HG03025 (cell line): ENCODE measurements around the gene GET3.
"Not testable (repeated sequence)": the region's sequence is repeated elsewhere in the genome, so short reads cannot be mapped to it uniquely, and the experiment has no call there.

ENCODE experiments used
- ATAC-seq: cut with Tn5 transposase; IDR thresholded peaks from one replicate; pipeline ENCODE4 v1.9.1; 2021; ENCODE audit warnings: mild to moderate bottlenecking, moderate library complexity; ENCODE audit not compliant: unreplicated experiment, low FRiP score

The GET3 gene

DNA sequence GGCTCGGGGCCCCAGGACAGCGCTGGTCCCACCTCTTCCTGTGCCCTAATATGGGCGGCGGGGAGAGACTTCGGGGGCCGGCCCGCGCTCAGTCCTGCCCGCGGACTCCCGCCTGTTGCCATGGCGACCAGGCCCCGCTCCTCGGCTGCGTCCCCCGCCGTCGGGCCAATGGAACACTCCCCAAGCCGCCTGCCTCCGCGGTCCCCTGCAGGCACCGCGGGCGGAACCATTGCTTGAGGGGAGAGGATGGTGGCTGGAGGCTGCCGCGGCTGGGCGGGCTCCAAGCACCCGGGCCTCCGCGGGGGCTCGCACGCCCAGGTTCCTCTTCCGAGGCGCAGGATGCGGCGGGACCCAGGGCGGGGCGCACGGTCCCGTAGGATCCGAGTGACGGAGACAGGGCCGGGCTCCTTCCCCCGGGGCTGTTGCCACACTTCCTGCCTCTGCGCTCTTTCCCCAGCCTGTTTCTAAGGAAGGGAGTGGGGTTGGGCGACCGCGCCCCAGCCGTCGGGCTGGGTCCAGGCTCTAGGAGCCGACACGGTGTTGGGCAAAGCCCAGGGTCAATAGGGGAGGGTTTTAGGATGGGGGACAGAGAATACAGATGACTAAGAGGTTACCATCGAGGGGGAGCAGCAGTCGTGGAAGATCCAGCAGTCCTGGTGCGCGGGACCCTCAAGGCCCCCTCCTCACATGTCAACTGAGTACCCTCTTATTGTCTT is 52.8 kb downstream of the GET3 start:
- peak; percentile 32 for ATAC-seq

DNA sequence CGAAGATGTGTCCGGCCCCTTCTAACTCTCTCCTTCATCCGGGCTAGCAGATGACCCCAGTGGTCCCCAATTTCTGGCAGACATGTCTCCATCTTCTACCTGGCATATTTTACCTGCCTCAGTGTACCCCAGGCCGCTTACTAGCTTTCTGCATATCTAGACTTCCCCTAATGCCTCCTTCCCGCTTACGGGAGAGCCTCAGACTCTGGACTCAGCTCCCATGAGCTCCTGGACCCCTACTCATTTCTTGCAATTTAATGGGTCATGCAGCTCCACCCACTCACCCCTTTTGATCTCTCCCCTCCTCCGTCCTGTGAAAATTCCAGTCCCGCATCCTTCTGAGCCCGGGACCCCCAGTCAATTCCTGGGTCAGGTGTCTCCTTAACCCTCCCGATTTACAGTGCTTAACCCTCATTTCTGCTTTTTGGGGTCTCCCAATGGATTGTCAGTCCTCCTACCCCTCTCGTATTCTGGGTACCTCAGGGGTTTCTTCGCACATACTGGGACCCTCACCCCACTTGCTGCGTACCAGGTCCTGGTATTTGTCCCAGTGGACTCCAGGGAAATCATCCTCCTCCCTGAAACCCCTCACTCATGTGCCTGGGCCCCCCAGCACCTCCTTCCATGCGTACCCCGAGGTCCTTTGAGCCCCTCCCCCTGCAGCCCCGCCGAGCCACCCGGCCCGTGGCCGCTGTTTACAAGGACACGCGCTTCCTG is 53.5 kb downstream of the GET3 start:
- ATAC-seq = no peak

DNA sequence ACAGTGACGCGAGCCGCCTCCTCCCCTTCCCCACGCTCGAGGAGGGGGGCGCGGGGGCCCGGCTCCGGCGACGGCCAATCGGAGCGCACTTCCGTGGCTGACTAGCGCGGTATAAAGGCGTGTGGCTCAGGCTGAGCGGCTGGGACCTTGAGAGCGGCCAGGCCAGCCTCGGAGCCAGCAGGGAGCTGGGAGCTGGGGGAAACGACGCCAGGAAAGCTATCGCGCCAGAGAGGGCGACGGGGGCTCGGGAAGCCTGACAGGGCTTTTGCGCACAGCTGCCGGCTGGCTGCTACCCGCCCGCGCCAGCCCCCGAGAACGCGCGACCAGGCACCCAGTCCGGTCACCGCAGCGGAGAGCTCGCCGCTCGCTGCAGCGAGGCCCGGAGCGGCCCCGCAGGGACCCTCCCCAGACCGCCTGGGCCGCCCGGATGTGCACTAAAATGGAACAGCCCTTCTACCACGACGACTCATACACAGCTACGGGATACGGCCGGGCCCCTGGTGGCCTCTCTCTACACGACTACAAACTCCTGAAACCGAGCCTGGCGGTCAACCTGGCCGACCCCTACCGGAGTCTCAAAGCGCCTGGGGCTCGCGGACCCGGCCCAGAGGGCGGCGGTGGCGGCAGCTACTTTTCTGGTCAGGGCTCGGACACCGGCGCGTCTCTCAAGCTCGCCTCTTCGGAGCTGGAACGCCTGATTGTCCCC is 54.2 kb downstream of the GET3 start, which contains the start of gene JUNB:
JUNB (plus strand) TSS at position 142 of the 706 bp plus-strand sequence; CDS start at position 428, 286 bp downstream.
- peak; percentile 25 for ATAC-seq

DNA sequence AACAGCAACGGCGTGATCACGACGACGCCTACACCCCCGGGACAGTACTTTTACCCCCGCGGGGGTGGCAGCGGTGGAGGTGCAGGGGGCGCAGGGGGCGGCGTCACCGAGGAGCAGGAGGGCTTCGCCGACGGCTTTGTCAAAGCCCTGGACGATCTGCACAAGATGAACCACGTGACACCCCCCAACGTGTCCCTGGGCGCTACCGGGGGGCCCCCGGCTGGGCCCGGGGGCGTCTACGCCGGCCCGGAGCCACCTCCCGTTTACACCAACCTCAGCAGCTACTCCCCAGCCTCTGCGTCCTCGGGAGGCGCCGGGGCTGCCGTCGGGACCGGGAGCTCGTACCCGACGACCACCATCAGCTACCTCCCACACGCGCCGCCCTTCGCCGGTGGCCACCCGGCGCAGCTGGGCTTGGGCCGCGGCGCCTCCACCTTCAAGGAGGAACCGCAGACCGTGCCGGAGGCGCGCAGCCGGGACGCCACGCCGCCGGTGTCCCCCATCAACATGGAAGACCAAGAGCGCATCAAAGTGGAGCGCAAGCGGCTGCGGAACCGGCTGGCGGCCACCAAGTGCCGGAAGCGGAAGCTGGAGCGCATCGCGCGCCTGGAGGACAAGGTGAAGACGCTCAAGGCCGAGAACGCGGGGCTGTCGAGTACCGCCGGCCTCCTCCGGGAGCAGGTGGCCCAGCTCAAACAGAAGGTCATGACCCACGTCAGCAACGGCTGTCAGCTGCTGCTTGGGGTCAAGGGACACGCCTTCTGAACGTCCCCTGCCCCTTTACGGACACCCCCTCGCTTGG is 55.0 kb downstream of the GET3 start:
- no peak for ATAC-seq

DNA sequence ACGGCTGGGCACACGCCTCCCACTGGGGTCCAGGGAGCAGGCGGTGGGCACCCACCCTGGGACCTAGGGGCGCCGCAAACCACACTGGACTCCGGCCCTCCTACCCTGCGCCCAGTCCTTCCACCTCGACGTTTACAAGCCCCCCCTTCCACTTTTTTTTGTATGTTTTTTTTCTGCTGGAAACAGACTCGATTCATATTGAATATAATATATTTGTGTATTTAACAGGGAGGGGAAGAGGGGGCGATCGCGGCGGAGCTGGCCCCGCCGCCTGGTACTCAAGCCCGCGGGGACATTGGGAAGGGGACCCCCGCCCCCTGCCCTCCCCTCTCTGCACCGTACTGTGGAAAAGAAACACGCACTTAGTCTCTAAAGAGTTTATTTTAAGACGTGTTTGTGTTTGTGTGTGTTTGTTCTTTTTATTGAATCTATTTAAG is 55.6 kb downstream of the GET3 start:
- no peak for ATAC-seq

DNA sequence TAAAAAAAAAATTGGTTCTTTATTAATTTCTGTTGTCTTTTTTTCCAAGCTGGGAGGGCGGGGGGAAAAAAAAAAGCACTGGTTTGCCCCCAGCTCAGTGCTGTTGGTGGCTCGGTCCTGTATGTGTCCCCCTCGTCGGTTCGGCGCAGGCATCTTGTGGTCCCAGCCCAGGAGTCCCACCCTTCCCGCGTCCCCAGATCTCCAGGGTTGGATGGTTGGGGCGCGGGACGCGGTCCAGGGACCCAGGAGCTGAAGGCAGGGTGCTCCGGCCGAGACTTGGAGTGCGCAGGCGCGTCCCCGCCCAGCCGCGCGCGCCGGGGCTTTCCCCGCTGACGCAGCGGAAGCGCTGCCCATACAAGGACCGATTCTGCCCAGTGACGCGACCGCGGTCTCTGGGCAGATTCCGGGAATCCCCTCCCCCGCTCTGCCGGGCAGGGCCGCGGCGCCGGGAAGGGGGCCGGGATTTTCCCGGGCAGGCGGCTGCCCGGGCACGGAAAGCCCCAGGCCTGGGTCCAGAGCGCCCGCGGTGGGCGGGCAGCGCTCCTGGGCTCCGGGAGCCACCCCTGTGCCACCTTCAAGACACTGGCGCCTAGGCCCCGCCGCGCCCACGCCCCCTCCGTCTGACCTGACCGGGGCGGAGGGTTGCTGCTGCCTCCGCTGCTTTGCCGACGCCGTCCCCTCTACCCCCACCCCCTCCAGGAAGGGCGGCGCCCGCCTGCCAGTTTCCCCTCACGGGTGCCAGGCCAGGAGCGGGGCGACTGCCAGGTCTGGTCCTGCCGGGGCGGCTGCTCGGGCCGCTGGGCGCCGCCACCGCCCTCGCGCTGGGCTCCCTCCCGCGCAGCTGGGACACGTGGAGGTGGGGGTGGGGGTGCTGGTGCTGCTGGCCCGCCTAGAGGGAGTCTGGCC is 56.2 kb downstream of the GET3 start:
- ATAC-seq = no peak

DNA sequence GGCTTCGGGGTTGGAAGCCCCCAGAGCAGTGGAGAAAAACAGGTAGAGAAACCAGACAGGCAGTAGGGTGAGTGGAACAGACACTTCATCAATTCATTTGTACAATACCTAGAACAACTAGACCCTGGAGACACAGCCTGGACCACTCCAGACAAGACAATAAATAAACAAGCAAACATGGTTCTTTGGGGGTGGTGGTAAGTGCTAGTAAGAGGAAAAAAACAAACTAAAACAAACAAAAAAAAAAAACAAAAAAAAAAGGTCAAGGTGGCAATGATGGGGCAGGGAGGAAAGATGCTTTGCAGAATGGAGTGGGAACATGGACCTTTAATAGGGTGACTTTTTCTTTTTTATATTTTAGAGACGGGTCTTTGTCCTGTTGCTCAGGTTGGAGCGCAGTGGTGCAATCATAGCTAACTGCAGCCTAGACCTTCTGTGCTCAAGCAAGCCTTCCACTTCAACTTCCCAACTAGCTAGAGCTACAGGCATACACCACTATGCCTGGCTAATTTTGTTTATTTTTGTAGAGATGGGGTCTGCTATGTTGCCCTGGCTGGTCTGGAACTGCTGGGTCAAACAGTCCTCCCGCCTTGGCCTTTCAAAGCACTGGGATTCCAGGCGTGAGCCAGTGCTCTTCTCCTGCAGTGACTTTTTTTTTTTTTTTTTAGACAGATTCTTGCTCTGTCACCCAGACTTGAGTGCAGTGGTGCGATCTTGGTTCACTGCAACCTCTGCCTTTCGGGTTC is 57.1 kb downstream of the GET3 start:
- no peak for ATAC-seq

DNA sequence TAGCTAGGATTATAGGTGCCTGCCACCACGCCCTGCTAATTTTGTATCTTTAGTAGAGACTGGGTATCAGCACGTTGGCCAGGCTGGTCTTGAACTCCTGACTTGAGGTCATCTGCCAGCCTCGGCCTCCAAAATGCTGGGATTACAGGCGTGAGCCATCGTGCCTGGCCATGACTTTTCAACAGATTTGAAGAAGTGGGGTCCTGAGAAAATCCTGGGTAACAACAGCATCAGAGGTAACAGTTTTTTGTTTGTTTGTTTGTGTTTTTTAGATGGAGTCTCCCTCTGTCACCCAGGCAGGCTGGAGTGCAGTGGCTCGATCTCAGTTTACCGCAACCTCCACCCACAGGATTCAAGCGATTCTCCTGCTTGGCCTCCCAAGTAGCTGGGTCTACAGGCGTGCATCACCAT is 57.7 kb downstream of the GET3 start:
- ATAC-seq = no peak

DNA sequence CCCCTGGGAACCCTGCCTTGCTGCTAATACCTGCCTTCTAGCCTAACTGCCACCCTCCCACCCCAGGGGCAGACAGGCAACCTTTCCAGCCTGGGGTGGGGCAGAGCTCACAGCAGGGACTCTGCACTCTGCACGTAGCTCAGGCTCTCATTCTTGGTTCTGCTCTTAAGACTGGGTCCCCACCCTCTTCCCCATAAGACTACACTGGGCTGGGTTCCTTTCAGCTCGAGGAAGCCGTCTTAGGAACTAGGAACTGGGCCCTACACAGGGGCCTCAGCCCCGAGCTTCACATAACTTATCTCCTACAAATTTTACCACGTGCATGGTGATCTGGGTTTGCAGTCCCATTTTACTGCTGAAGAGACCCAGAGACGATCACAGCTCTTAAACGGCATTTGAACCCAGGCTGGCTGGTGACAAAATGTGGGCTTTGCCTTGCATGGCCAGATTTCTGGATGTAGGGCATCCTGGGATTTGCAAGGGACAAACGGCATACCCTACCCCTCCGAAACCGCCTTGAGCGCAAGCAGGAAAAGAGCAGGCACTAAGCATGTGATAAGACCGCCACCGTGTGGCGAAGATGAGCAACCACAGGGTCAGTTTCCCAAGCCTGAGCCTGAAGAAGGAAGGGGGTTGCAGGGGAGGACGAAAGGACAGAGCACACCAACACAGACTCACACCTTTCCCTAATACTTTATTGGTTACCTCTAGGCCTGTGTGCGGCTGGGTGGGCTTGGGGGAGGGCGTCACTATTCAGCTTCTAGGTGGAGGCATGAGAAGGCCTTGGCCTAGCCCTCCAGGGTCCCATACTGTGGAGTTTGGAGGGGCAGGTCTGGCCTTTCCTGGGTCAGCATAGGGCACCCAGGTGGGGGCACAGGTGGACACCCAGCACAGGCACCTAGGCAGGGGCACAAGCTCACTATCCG is 59.1 kb downstream of the GET3 start:
- no peak for ATAC-seq

DNA sequence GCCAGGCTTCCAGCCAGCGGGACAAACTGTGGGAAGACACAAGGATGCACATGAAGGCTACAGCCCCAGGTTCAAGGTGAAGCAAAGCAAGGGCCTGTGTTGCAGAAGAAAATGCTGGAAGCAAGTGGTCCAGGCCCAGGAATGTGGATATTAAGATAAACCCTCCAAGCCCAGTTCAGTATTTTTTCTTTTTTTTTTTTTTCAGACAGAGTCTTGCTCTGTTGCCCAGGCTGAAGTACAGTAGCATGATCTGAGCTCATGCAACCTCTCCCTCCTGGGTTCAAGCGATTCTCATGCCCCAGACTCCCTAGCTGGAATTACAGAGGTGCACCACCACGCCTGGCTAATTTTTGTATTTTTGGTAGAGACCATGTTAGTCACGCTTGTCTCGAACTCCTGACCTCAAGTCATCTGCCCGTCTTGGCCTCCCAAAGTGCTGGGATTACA is 59.9 kb downstream of the GET3 start:
- no peak for ATAC-seq

DNA sequence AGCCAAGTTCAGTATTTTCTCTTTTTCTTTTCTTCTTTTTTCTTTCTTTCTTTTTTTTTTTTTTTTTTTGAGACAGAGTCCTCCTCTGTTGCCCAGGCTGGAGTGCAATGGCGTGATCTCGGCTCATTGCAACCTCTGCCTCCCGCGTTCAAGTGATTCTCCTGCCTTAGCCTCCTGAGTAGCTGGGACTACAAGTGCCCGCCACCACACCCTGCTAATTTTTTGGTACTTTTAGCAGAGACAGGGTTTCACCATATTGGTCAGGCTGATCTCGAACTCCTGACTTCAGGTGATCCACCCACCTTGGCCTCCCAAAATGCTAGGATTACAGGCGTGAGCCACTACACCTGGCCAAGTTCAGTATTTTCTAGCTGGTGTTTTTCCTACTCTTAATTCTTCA is 60.3 kb downstream of the GET3 start:
- not testable (repeated sequence) for ATAC-seq
